ENCODE data around the gene KRT6C. TPM values are rescaled to one million over a fixed set of nuclear protein-coding genes. Genes with fewer than 3 reads are reported as not detected.

Gene KRT6C
- total RNA-seq, 8 experiments from 2014 or later = 0.38 to 0.71 TPM; not detected in 6

Other genes starting within 250 kb of the KRT6C start
- 1 to 10 TPM in 5 of 8 experiments, under 1 TPM in 1, not detected in 2; 0.78 to 5.8 (median 2.4) TPM for gene KRT7, start 240.6 kb downstream of the KRT6C start, total RNA-seq
- gene KRT86, start 199.2 kb downstream of the KRT6C start, total RNA-seq = under 1 TPM in 4 of 8 experiments, not detected in 4; 0.14 to 0.59 (median 0.33) TPM
- gene KRT81, start 182.3 kb downstream of the KRT6C start, total RNA-seq = under 1 TPM in 2 of 8 experiments, not detected in 6; 0.49 to 0.58 TPM
- gene KRT83, start 152.4 kb downstream of the KRT6C start, total RNA-seq = under 1 TPM in 2 of 8 experiments, not detected in 6; 0.14 to 0.28 TPM
- gene KRT85, start 106.3 kb downstream of the KRT6C start, total RNA-seq = 1 to 10 TPM in 1 of 8 experiments, under 1 TPM in 4, not detected in 3; 0.08 to 9.3 (median 0.14) TPM
- gene KRT84, start 88.2 kb downstream of the KRT6C start, total RNA-seq = under 1 TPM in 4 of 8 experiments, not detected in 4; 0.13 to 0.24 (median 0.14) TPM
- under 1 TPM in 2 of 8 experiments, not detected in 6; 0.14 TPM for gene KRT82, start 67.5 kb downstream of the KRT6C start, total RNA-seq
- gene KRT75, start 39.4 kb downstream of the KRT6C start, total RNA-seq = under 1 TPM in 4 of 8 experiments, not detected in 4; 0.08 to 0.66 (median 0.12) TPM
- under 1 TPM in 2 of 8 experiments, not detected in 6; 0.05 to 0.24 TPM for gene KRT6B, start 21.7 kb downstream of the KRT6C start, total RNA-seq
- under 1 TPM in 3 of 8 experiments, not detected in 5; 0.27 to 1.00 (median 0.29) TPM for gene KRT6A, start 19.5 kb upstream of the KRT6C start, total RNA-seq
- gene KRT5, start 46.6 kb upstream of the KRT6C start, total RNA-seq = 1 to 10 TPM in 1 of 8 experiments, under 1 TPM in 4, not detected in 3; 0.14 to 1.9 (median 0.38) TPM
- under 1 TPM in 4 of 8 experiments, not detected in 4; 0.14 to 0.52 (median 0.16) TPM for gene KRT71, start 79.3 kb upstream of the KRT6C start, total RNA-seq
- under 1 TPM in 3 of 8 experiments, not detected in 5; 0.04 to 0.38 (median 0.14) TPM for gene KRT74, start 100.0 kb upstream of the KRT6C start, total RNA-seq
- gene KRT72, start 127.7 kb upstream of the KRT6C start, total RNA-seq = under 1 TPM in 1 of 8 experiments, not detected in 7; 0.21 TPM
- under 1 TPM in 4 of 8 experiments, not detected in 4; 0.17 to 0.24 (median 0.21) TPM for gene KRT73, start 144.8 kb upstream of the KRT6C start, total RNA-seq
- under 1 TPM in 4 of 8 experiments, not detected in 4; 0.08 to 0.62 (median 0.35) TPM for gene KRT2, start 178.4 kb upstream of the KRT6C start, total RNA-seq
- gene KRT1, start 206.6 kb upstream of the KRT6C start, total RNA-seq = under 1 TPM in 3 of 8 experiments, not detected in 5; 0.17 to 0.24 (median 0.20) TPM
- under 1 TPM in 4 of 8 experiments, not detected in 4; 0.09 to 0.38 (median 0.21) TPM for gene KRT77, start 229.7 kb upstream of the KRT6C start, total RNA-seq